ENCODE data around the gene C8G. TPM values are rescaled to one million over a fixed set of nuclear protein-coding genes. Genes with fewer than 3 reads are reported as not detected.

Gene C8G
- total and polyA plus RNA-seq, 2 of the 8 experiments (the other 6 are each of a cell fraction or from before 2014, with no cell fraction given) = 0.62 to 0.80 TPM

DNA sequence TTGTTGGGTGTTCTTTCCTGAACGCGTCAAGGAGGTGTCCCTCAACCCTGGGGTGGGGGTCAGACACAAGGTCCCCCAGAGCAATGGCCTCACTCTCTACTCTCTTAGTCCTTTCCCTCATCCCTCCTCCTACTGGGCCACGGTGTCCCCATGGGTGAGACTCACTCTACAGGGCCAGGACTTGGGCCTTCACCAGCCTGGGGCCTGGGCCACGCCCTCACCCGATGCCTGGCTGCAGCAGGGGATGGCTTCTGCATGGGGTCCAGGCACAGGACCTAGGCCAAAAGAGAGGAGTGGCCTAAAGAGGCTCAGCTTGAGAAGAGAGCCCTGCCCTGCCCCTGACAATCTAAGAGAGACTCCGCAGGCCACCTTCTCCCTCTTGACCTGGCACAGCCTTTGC, 12.9 kb downstream of the C8G start (continued):
- TF ChIP-seq, protein P1, sequence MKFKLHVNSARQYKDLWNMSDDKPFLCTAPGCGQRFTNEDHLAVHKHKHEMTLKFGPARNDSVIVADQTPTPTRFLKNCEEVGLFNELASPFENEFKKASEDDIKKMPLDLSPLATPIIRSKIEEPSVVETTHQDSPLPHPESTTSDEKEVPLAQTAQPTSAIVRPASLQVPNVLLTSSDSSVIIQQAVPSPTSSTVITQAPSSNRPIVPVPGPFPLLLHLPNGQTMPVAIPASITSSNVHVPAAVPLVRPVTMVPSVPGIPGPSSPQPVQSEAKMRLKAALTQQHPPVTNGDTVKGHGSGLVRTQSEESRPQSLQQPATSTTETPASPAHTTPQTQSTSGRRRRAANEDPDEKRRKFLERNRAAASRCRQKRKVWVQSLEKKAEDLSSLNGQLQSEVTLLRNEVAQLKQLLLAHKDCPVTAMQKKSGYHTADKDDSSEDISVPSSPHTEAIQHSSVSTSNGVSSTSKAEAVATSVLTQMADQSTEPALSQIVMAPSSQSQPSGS (IDR thresholded peaks at IDR 0.05; ENCODE audit: low read length) = no peak
- TF ChIP-seq SIN3A (conservative IDR thresholded peaks at IDR 0.05 in 1 of 2, IDR thresholded peaks at IDR 0.05 in 1 of 2; ENCODE audit: low read depth in 1 of 2, low read length in 2 of 2) = no peak
